Aorta (tissue), 5 donors: Measurements from ENCODE around the gene RAD18. TPM values are rescaled to one million over a fixed set of nuclear protein-coding genes. Genes with fewer than 3 reads are reported as not detected.

Source experiments
- ATAC-seq: fragments of 200-7000 bp; cut with Tn5 transposase; one replicate; pipeline ENCODE4 v1.9.1; 2022; ENCODE audit warnings: moderate library complexity; ENCODE audit not compliant: low FRiP score
- DNase-seq, 2 donors: peaks; one replicate each; pipeline ENCODE4 v3.0.0-alpha.2; 2020
- H3K27ac ChIP-seq, 2 donors: one replicate each; pipeline ENCODE4 v1.5.1; 2013; ENCODE audit warnings: low read length in 2 of 2, mild to moderate bottlenecking in 2 of 2, moderate library complexity in 2 of 2, control low read depth in 1 of 2, inconsistent platforms in 1 of 2, low read depth in 1 of 2
- H3K27me3 ChIP-seq, 2 donors: one replicate each; pipeline ENCODE4 v1.6.1; 2013; ENCODE audit warnings: control low read depth in 1 of 2, low read length in 1 of 2, mild to moderate bottlenecking in 1 of 2, moderate library complexity in 1 of 2; ENCODE audit not compliant: insufficient read depth in 2 of 2, control insufficient read depth in 1 of 2
- H3K36me3 ChIP-seq, 2 donors: one replicate each; pipeline ENCODE4 v1.6.1; 2013; ENCODE audit warnings: control low read depth in 1 of 2, low read length in 1 of 2, mild to moderate bottlenecking in 1 of 2; ENCODE audit not compliant: insufficient read depth in 2 of 2, control insufficient read depth in 1 of 2
- H3K4me1 ChIP-seq, 2 donors: one replicate each; pipeline ENCODE4 v1.6.1; 2013; ENCODE audit warnings: low read length in 2 of 2, control low read depth in 1 of 2, mild to moderate bottlenecking in 1 of 2, moderate library complexity in 1 of 2; ENCODE audit not compliant: insufficient read depth in 2 of 2, control insufficient read depth in 1 of 2
- H3K4me3 ChIP-seq, 2 donors: one replicate each; pipeline ENCODE4 v1.5.1; 2013; ENCODE audit warnings: low read length in 2 of 2, control low read depth in 1 of 2, mild to moderate bottlenecking in 1 of 2
- H3K9me3 ChIP-seq: one replicate; pipeline ENCODE4 v1.6.1; 2013; ENCODE audit warnings: mild to moderate bottlenecking, low read length; ENCODE audit not compliant: control insufficient read depth
- WGBS, 2 donors: extraction: QIAGEN DNeasy Blood & Tissue Kit; methylation state at CpG; one replicate each; pipeline ENCODE4 v1.1.7; 2013; 5-methylcytosine and 5-hydroxymethylcytosine counted together
- intact Hi-C, 2 donors: fragments of 100-400 bp; cut with DNase I; formaldehyde crosslinking; loops; one replicate each; pipeline versions ENCODE4 v1.14.2 to v1.15.0; 2022
- polyA plus RNA-seq, 2 donors: library from polyadenylated mRNA; stranded (reverse); fragments of 200-250 nt; gene quantifications; one replicate each; pipeline ENCODE4 v1.2.3, GENCODE V29; 2013
- total RNA-seq, 2 donors: library from RNA; stranded (reverse); fragmentation: NEBNext Ultra II Directional; extraction: Animal tissue kit (Norgen Biotek cat#: 25700); gene quantifications; one replicate each; pipeline ENCODE4 v1.2.1, GENCODE V29; 2021
- donor health status: healthy with polysubstance abuse.
- donor health status: Bipolar disorder and iron deficiency.
- donor health status: DM: no; HTN: no; CAD: no.
- donor health status: DM: no; HTN: no; CAD: no.
- donor health status: DM: yes; HTN: yes; CAD: no.

RAD18 gene
- total and polyA plus RNA-seq, 4 donors, result 2.5 to 12.1 (median 5.0) TPM

DNA sequence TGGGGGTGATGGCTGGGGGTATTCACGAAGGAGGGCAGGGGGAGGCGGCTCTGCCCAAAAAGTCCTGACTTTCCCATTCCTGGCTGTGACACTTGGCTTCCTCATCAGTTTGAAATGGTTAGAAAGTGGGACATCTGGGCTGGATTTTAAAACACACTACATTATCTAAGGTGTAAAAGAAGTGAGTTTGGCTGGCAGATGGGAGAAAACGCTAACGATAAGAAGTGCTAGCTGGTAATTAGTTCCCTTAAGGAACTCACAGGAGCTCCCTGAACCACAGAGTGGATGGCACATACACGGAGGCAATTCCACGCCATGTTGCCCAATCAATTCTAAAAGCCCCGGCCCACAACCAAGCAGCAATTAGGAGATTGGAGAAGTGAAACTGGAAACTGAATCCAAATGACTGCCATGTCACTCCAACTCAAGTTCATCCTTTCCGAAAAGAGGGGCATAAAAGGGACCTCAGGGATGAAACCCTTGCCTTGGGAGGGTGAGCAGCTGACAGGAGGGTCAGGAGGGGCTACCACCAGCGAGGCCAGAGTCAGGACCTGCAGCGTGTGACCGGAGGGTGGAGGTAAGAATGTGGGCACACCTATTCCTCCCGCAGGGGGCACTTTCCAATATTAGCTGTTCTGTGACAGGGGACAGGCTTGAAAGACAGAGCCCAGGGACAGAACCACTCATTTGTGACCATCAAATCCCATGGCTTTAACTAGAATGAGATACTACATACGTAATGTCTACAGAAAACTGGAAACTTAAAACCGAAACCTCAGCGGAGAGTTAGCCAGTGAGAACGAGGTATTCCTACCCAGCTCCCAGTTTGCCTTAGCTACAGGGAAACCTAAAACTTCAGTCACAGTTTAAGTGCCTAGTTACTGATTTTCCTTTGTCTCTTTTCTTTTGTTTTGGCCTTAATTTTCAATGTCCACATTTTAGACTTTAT is 98.6 kb downstream of the RAD18 start:
- H3K4me1 ChIP-seq, result no peaks in the 10 kb centered on the region
- WGBS, 2 donors, result 84 to 88% methylated on average over 16 of the region's 16 CpGs
- DNase-seq, result no peak
- intact Hi-C loops, result no loop called here
- H3K36me3 ChIP-seq, result no peaks in the 10 kb centered on the region
- peaks cover 2% of the 10 kb centered on the region for H3K9me3 ChIP-seq
- no peaks in the 10 kb centered on the region for H3K27me3 ChIP-seq
- H3K4me3 ChIP-seq, result no peak overlapping the region
- no peak for ATAC-seq
- H3K27ac ChIP-seq, result no peak overlapping the region

DNA sequence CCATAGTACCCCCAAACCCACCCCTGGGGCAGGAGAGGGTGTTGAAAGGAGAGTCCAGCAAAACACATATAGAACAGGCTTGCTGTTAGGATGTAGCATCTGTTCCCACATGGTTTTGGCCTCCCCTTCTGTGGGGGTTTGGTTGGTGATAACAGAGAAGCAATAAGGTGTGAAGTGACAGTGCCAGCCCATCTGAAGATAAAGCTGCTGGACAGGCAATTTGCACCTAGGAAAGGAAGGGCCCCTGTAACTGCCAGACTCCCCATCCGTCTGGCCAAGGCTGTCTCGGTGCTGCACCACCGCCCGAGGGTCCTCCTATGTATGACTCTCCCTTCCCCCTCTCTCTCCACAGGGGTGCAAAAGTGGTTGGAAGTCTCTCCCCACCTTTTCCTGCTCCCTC is 99.4 kb downstream of the RAD18 start:
- DNase-seq (no peak), ATAC-seq (no peak)
- intact Hi-C loops, result no loop called here
- Histone ChIP-seq H3K36me3 (no peaks in the 10 kb centered on the region), H3K9me3 (peaks cover 2% of the 10 kb centered on the region), H3K4me3 (no peak overlapping the region), H3K27ac (no peak overlapping the region), H3K4me1 (no peaks in the 10 kb centered on the region), H3K27me3 (no peaks in the 10 kb centered on the region)
- WGBS, 2 donors, result 93 to 94% methylated on average over 4 of the region's 4 CpGs

DNA sequence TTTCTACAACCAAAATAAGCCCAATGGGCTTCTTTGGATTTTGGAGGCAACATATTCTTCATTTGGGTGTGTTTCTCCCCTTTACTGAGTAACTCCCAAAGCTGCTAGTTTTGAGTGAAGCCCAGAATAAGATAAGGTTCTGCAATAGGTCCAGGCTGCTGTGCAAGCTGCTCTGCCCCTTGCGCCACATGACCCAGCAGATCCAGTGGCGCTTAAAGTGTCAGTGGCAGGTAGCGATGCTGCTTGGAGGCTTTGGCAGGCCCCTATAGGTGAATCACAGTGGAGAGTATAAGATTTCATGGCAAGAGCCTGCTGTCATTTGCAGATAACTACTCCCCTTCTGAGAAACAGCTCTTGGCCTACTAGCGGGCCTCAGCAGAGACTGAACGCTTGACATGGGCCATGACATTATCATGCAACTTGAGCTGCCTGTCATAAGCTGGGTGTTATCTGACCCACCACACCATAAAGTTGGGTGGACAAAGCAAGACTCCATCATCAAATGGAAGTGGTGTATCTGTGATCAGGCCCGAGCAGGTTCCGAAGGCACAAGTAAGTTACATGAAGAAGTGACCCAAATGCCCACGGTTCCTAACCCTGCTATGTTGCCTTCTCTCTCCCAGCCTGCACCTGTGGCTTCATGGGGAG is 105.4 kb downstream of the RAD18 start:
- Histone ChIP-seq H3K4me1 (no peaks in the 10 kb centered on the region), H3K27me3 (no peaks in the 10 kb centered on the region), H3K36me3 (no peaks in the 10 kb centered on the region), H3K27ac (no peak overlapping the region), H3K9me3 (no peaks in the 10 kb centered on the region), H3K4me3 (no peak overlapping the region)
- 96 to 97% methylated on average over 8 of the region's 8 CpGs for WGBS, 2 donors
- intact Hi-C loops, result no loop called here
- no peak for ATAC-seq
- DNase-seq, result no peak

DNA sequence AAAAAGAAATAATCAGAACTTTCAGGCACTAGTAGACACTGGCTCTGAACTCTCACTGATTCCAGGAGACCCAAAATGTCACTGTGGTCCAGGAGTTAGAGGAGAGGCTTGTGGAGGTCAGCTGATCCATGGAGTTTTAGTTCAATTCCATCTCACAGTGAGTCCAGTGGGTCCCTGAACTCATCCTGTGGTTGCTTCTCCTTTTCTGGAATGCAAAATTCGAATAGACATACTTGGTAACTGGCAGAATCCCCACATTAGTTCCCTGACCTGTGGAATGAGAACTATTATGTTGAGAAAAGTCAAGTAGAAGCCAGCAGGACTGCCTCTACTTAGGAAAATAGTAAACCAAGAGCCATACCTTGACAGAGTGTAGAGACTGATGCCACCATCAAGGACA is 106.6 kb downstream of the RAD18 start:
- Histone ChIP-seq H3K27me3 (no peaks in the 10 kb centered on the region), H3K36me3 (no peaks in the 10 kb centered on the region), H3K4me1 (no peaks in the 10 kb centered on the region), H3K27ac (no peak overlapping the region), H3K4me3 (no peak overlapping the region), H3K9me3 (no peaks in the 10 kb centered on the region)
- intact Hi-C loops, result no loop called here
- DNase-seq, result no peak
- no peak for ATAC-seq
- 33 to 50% methylated on average over 1 of the region's 1 CpG for WGBS, 2 donors

DNA sequence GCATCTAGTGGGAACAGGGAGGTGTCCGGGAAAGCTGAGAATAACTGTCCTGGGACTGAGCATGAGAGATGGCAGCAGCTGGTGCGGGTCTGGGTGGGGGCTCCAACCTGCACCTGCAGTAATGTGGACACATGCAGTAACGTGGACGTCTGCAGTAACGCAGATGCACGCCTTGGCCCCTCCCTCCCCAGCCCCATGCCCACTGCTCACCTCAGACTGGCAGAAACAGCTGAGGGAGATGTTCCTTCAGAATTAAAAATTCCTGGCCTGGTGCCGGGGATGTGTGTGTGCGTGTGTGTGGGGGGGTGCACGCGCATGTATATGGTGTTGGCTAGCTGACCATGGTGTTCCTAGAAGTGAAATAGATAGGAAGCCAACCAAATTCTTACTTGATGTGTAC is 107.2 kb downstream of the RAD18 start:
- ATAC-seq, result no peak
- Histone ChIP-seq H3K36me3 (no peaks in the 10 kb centered on the region), H3K27me3 (no peaks in the 10 kb centered on the region), H3K4me3 (no peak overlapping the region), H3K9me3 (no peaks in the 10 kb centered on the region), H3K27ac (no peak overlapping the region), H3K4me1 (no peaks in the 10 kb centered on the region)
- intact Hi-C loops, result no loop called here
- DNase-seq, result no peak
- 92 to 96% methylated on average over 10 of the region's 10 CpGs for WGBS, 2 donors

DNA sequence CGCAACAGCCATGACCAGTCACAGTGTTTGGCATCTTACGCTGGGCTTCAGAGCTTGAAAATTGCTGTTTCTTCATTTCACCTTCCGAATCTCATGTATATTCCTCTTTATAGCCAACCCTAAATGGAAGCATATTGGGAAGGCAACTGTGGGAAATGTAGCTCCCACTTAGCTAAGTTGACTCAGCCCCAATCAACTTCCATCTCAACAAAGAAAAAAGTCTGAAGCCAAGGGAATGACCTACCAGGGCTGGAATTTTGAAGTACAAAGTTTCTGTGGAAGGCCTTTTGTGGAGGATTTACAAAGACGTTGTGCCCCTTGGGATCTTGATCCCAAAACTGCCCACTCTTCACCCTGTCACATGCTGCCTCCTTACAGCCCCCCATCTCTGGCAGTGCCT is 108.6 kb downstream of the RAD18 start:
- WGBS, 2 donors, result 75 to 78% methylated on average over 4 of the region's 4 CpGs
- Histone ChIP-seq H3K9me3 (no peaks in the 10 kb centered on the region), H3K27ac (no peak overlapping the region), H3K4me1 (no peaks in the 10 kb centered on the region), H3K4me3 (no peak overlapping the region), H3K27me3 (no peaks in the 10 kb centered on the region), H3K36me3 (no peaks in the 10 kb centered on the region)
- ATAC-seq, result no peak
- intact Hi-C loops, result no loop called here
- DNase-seq, result no peak

DNA sequence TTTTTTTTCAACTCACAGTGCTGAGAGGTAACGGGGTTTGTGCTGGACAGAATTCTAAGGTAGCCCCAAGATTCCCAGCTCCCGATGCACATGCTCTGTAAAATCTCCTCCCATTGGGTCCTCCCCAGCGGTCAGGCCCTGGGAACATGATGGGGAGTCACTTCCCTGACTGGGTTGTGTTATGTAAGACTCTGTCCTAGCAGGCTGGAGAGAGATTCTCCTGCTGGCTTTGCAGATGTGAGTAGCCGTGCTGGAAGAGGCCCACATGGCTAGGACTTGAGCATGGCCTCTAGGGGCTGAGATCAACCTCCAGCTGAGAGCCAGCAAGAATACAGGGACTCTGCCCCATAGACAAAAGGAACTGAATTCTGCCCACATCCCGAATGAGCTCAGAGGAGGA is 110.2 kb downstream of the RAD18 start:
- intact Hi-C loops, result no loop called here
- DNase-seq, result no peak

DNA sequence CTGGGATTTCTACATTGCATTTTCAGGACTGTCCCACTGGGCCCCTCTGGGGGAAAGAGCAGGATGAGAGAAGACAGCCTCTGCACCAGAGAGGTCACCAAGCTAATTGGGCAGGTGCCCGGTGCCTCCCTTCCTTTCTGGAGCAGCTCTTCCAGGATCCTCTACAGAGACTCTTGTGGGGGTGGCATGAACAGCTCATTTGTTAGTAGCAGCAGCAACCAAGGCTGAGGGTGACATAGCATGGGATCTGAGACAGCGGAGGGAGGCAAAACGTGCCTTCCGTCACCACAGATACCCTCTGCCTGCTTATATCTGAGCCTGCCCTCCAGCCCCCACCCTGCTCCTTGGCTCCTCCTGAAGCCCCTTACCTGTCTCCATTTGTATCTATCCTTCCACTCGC is 110.8 kb downstream of the RAD18 start:
- no peak overlapping the region for H3K4me3 ChIP-seq
- H3K4me1 ChIP-seq, result no peaks in the 10 kb centered on the region
- no peaks in the 10 kb centered on the region for H3K9me3 ChIP-seq
- ATAC-seq, result no peak
- H3K27me3 ChIP-seq, result no peaks in the 10 kb centered on the region
- intact Hi-C loops, result no loop called here
- DNase-seq, result no peak
- no peaks in the 10 kb centered on the region for H3K36me3 ChIP-seq
- 94 to 98% methylated on average over 5 of the region's 5 CpGs for WGBS, 2 donors
- H3K27ac ChIP-seq, result no peak overlapping the region

More for the DNA sequence above, 110.2 kb downstream of the RAD18 start:
- H3K36me3 ChIP-seq, result no peaks in the 10 kb centered on the region
- no peak overlapping the region for H3K4me3 ChIP-seq
- H3K4me1 ChIP-seq, result no peaks in the 10 kb centered on the region
- H3K9me3 ChIP-seq, result no peaks in the 10 kb centered on the region
- 95 to 96% methylated on average over 5 of the region's 5 CpGs for WGBS, 2 donors
- ATAC-seq, result no peak
- H3K27me3 ChIP-seq, result no peaks in the 10 kb centered on the region
- no peak overlapping the region for H3K27ac ChIP-seq

DNA sequence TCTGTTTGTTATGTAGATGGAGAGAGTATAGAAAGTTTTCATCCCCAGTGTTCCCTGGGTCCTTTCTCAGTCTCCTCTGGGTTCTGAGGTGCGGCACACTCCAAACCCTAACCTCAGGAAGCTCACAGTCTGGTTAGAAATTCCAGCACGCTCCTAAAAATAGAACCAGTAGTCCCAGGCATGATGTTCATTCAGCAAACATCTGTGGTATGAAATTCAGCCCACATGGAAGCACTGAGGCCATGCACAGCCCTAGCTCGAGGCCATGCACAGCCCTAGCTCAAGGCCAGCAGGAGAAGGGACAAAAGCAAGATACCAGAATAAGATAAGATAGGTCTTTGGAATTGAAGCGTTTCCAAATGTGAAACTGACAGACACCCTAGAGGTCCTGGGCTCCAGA is 111.6 kb downstream of the RAD18 start:
- ATAC-seq, result no peak
- no peaks in the 10 kb centered on the region for H3K9me3 ChIP-seq
- no peak for DNase-seq
- H3K4me1 ChIP-seq, result no peaks in the 10 kb centered on the region
- no peaks in the 10 kb centered on the region for H3K36me3 ChIP-seq
- 26 to 51% methylated on average over 4 of the region's 4 CpGs for WGBS, 2 donors
- no peak overlapping the region for H3K4me3 ChIP-seq
- H3K27me3 ChIP-seq, result no peaks in the 10 kb centered on the region
- intact Hi-C loops, result no loop called here
- no peak overlapping the region for H3K27ac ChIP-seq
